Left hindlimb (tissue), 1 donor: ENCODE data around the gene FAM171A1.
"Not testable (repeated sequence)": the region's sequence is repeated elsewhere in the genome, so short reads cannot be mapped to it uniquely, and the experiment has no call there.

Source experiments
- DNase-seq: peaks from one replicate; pipeline ENCODE4 v3.0.0-alpha.2; 2018

Gene FAM171A1

DNA sequence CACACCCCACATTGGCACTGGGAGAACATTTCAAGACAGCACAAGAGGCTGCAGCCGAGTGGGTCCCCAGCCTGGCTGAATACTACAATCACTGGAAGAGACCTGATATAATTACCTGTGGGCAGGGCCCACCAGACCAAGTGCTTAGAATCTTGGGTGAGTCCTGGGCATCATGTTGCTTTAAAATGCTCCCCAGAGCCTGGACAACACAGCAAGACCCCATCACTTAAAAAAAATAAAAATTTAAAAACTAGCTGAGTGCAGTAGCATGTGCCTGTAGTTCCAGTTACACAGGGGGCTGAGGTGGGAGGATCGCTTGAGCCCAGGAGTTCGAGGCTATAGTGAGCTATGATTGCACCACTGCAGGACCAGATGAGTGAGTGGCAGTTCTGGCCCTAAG lies 28.1 kb downstream of the FAM171A1 start:
- no peak for DNase-seq

DNA sequence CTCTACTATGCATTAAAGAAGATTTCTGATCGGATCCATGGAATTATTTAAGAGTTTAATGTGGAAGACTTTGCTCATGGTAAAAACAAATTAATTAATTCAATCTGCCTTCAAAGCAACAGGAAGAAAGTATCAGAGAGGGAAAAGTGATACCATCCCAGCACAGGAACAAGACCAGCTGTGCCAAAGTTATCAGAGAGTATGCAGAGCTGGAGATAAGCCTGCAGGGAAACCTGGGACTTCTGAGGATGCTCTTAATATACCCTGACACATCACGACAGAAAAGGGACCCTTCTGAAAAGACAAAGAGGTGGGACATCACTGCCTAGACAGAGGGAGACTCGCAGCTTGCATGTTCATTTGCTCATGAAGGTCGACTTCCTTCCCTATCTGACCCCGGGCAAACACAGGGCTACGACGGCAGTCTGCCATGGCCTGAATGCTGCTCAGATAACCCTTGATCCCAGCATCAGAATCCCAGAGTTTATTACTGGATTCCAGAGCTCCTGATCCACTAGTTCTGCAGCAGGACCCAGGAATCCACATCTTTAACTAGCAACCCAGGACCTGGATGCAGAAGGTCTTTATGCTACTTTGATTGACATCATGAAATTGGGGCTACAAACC lies 29.5 kb downstream of the FAM171A1 start:
- DNase-seq = no peak

DNA sequence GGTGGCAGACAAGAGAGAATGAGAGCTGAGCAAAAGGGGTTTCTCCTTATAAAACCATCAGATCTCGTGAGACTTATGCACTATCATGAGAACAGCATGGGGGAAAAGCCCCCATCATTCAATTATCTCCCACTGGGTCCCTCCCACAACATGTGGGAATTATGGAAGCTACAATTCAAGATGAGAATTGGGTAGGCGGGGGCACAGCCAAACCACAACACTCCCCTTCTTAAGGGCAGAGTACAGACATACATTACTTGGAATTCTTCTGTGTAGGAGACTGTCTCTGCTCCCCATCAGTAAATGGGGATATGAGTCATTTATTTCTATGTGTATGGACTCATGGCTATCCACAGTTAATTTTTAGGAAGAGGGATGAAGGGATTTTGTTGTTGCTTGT lies 31.2 kb downstream of the FAM171A1 start:
- DNase-seq = no peak

DNA sequence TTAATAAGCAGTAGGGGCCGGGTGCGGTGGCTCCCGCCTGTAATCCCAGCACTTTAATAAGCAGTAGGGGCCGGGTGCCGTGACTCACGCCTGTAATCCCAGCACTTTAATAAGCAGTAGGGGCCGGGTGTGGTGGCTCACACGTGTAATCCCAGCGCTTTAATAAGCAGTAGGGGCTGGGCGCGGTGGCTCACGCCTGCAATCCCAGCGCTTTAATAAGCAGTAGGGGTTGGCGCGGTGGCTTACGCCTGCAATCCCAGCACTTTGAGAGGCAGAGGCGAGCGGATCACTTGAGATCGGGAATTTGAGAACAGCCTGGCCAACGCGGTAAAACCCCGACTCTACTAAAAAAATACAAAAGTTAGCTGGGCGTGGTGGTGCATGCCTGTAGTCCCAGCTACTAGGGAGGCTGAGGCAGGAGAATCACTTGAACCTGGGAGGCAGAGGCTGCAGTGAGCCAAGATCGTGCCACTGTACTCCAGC lies 33.6 kb downstream of the FAM171A1 start:
- not testable (repeated sequence) for DNase-seq

DNA sequence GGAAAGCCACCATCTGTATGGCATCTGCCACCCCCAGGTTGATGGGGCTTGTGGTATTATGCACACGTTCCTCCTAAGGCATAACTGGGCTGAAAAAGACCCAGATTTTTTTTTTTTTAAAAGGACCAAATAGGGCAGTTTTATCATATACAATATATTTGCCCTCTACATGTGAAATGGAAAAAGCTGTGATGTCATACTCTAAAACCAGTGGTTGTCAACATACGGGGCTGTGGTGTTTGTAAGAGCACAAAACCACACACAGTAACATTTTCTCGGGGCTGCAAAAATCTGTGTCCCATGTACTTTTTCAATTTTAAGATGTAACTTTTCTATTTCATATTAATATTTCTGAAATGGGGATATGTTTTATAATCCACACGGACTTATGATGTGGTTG lies 34.9 kb downstream of the FAM171A1 start:
- no peak for DNase-seq

DNA sequence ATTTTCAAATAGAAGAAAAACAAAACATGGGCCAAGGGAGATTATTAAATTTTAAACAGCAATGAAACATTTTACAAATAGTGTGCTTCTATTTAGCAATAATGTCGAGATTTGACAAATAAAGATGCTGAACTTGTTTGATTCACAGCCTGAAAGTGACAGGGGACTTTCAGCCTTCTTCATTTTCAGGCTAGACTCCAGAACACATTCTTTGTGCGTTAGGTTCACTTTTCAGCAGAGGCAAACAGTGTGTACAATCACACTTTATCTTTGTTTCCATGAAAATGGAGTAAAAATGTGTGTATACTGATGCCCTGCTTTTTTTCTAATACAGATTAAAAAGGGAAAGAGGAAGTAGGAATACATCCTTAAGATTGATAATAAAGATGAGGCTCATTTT lies 35.6 kb downstream of the FAM171A1 start:
- DNase-seq = no peak

DNA sequence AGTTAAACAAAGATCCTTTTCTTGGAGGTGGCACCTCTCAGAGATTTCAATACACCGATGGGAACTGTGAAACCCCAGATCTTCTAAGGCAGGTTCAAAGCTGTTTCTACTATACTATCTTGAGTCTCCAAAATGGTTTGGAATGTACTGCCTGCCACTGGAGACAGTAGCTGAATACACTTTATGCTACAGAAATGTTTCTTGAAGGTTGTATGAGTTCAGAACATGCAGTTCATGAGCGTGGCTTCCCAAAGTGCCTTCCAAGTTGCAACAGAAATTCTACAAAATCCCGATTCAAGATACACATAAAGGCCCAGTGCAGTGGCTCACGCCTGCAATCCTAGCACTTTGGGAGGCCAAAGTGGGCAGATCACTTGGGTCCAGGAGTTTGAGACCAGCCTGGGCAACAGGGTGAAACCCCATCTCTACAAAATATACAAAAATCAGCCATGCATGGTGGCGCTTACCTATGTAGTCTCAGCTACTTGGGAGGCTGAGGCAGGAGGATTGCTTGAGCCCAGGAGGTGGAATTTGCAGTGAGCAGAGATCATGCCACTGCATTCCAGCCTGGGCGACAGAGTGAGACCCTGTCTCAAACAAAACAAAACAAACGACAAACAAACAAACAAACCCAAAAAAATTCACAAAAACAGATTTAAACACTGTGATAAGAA lies 36.3 kb downstream of the FAM171A1 start:
- no peak for DNase-seq

DNA sequence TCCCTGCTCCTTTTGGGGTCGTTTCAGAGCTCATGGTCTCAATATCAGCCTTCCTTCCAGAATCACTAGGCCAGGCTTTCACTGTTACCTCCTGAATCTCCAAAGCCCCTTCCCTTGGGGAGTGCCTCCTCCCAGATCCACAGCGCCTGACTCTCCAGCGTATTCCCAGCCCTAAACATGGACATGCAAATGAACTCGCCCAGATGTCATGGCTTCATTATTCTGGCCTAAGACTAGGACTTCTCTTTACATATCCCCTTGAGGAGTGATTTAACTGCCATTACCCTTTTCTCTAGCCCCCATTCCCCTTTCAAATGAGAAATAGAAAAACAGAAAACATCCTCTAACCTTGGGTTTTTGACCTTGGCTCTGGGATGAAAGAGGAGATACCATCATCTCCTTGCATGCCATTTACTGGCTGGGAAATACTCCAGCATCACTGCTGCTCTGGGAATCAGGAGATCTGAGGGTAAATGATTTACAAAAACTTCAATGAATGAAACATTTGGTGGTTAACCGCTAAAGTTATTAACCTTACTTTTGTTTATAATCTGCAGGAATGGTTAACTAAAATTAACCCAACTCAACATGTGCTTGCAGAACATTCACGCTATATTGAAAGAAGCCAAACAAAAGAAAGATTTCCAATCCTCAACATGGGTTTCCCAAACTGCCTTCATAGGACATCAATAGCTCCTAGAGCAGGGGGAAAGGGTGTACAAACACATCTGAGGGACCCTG lies 37.0 kb downstream of the FAM171A1 start:
- no peak for DNase-seq

DNA sequence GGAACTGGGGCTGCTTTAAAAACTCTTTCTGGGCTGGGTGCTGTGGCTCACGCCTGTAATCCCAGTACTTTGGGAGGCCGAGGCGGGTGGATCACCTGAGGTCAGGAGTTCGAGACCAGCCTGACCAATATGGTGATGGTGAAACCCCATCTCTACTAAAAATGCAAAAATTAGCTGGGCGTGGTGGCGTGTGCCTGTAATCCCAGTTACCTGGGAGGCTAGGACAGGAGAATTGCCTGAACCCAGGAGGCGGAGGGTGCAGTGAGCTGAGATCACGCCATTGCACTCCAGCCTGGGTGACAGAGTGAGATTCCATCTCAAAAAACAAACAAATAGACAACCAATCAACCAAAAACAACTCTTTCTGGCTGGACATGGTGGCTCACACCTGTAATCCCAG lies 37.9 kb downstream of the FAM171A1 start:
- DNase-seq = not testable (repeated sequence)

DNA sequence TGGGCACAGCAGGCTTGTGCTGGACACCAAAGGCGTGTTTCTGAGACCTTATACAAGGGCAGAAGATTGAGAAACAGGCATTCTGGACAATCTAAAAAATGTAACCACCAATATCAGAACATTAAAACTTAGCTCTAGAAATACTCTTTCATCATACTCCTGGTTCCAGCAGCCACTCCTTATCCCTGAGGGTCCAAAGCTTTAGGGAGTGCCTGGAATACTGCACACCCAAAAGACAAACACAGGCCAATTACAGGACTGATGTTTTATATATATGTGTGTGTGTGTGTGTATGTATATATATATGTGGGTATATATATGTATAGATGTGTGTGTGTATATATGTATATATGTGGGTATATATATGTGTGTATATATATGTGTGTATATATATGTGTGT lies 39.6 kb downstream of the FAM171A1 start:
- no peak for DNase-seq

DNA sequence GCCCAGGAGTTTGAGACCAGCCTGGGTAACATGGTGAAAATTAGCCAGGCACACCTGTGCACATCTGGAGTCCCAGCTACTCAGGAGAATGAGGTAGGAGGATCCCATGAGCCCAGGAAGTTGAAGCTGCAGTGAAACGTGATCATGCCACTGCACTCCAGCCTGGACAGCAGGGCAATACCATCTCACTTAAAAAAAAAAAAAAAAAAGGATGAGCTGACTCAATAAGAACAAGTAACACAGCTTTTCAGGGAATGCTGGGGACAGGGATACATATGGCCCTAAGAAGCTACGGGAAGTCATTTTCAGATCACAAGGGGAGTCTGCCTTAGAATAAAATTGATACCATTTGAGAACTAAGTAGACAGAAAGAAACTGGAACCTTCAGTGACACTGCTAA lies 41.7 kb downstream of the FAM171A1 start:
- DNase-seq = no peak

DNA sequence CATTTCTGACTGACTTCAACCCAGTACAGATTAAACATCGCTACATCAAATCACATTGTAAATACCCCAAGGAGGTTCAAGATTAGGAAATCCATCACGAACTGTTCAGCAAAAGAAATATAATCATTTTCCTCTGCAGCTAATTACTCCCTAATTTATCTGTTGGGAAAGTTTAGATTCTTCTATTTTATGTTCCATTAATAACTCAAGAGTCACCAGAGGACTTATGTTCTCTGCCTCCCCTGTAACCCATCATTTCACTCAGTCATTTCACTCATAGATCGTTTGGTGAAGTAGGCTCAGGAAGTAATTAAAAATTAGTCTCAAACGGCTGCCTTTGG lies 45.2 kb downstream of the FAM171A1 start:
- no peak for DNase-seq

DNA sequence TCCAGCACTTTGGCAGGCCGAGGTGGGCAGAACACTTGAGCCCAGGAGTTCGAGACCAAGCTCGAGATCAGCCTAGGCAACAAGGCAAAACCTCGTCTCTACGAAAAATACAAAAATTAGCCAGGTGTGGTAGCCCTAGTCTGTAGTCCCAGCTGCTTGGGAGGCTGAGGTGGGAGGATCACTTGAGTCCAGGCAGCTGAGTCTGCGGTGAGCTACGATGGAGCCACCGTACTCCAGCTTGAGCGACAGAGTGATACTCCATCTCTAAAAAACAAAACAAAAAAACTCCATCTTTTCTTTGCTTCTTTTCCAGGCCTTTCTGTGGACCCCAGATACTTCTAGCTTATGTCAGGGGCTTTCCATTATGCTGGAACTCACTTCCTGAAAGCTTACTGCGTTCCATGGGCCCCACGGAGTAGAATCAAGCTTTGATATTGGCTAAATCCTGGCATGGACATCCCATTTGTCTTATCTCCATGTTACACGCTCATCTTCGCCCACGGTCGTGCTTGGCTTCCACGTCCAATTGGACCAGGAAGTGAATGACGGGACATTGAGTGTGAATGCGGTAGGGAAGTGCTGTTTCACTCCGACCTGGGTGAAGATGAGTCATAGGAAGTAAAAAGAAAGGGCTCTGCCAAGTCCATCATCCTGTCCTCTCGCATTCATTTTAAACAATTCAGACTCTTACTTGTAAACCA lies 45.7 kb downstream of the FAM171A1 start:
- DNase-seq = no peak

DNA sequence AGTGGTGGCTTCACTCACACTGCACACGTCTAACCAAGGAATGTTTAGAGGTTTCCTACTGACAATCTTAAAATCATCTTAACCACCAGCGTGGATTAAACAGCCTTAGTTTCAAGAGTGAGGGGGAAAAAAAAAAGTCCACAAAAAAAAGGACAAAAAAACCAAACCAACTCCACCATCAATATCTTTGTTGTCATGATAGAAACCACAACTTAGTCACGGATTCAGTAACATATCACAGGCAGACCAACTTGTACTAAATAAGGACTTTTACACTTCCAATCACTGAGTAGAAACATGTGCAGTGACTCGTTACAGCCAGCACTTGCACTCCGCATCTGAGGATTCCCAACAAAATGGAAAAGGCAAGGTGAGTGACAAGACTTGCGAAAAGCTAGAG lies 46.5 kb downstream of the FAM171A1 start:
- DNase-seq = no peak

DNA sequence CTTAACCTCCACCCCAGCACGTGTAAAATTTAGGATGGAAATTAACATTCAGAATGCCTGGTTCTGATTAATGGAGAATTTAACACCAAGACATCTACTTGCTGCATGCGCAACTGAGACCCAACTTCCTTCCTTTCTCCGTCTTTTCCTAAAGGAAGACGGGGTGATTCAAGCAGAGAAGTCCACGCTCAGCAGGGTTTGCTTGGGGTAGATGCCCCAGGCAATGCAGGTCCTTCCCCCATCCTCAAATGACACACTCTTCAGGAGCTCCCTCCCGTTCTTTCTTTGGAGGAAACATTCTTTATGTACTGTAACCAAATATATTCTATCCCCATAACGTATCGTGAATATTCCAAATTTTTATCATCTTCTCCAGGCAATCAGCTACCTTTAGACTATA lies 47.0 kb downstream of the FAM171A1 start:
- DNase-seq = no peak

DNA sequence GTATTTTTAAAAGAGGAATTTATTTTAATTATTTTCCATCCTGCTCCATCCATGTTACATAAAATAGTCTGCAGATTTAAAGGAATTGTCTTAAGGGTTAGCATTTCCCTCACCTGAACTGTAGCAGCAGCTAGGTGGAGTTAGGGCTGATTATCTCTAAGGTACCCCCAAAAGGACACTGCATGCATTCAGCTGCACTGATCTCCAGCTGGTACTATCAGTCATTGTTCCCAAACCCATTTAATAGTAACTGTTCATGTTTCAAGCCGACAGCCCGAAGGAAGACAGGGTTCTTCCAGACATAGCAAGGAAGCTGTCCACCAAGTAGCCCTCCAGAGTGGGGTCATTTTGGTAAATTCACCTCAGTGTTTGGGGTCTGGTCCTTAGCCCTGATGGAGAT lies 48.7 kb downstream of the FAM171A1 start:
- no peak for DNase-seq

DNA sequence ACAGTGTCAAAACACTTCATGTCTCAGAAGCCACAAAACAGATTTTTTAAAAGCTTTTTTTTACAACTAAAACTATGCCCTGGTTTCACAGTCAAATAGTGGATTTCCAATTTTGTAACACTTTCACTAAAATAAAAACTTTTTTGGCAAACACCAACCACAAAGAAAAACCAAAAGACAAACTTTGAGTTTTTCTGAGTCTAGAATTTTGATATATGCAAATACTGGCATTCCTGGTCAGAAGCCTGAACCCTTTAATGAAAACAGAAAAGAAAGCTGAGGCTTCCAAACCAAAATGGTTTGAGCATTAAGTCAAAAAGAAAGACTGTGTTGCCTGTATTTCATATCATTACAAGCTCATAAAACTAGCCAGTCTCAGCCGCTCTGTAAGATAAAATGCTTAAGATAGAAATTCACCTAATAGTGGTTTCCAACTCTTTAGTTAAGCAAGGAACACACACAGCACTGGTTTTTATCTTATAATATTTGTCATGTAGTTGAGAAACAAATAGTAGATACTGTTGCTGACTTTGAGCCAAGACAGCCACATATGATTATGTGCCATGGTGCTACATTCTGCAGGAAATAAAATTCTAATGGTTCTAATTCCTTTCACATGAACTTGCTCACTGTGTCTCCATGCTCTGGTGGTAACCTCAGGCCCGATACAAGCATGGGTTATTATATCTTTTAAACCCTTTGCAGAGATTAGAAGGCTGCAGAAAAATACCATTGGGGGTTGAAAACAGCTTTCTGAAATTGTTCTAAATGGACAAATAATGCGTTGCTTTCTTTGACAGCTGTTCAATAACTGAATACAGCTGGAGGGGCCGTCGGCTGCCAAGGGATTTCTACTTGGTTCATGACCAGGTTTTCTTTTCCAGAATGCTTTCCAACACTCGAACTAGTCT lies 49.4 kb downstream of the FAM171A1 start:
- peak; percentile 87 for DNase-seq

DNA sequence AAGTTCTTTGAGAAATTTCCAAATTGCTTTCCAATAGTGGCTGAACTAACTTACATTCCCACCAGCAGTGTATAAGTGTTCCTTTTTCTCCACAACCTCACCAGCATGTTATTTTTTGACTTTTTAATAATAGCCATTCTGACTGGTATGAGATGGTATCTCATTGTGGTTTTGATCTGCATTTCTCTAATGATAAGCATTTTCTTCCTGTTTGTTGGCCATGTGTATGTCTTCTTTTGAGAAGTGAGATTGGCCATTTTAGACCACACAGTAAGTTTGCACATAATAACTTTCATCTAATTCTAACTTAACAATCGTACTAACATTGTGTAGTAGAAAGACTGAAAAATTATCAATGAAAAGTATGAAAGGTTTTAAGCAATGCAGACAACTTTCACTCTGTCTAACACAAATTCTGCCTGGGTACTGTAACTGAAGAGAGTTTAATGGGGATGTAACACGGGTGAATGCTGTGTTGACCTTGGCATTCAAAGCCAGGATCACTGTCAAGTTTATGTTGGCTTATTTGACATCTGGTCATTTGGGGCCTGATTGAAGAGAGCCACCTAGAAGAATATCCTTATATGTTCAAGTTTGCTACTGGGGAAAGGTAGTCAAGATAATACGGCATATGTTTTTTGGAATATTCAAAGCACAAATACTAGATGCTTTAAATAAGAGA lies 50.4 kb downstream of the FAM171A1 start:
- no peak for DNase-seq

DNA sequence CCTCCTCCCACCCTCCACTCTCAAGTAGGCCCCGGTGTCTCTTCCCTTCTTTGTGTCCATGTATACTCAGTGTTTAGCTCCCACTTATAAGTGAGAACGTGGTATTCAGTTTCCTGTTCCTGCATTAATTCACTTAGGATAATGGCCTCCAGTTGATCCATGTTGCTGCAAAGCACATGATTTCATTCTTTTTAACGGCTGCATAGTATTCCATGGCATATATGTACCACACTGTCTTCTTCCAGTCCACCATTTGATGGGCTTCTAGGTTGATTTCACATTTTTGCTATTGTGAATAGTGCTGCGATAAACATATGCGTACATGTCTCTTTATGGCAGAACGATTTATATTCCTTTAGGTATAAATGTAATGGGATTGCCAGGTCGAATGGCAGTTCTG lies 51.0 kb downstream of the FAM171A1 start:
- DNase-seq = no peak

DNA sequence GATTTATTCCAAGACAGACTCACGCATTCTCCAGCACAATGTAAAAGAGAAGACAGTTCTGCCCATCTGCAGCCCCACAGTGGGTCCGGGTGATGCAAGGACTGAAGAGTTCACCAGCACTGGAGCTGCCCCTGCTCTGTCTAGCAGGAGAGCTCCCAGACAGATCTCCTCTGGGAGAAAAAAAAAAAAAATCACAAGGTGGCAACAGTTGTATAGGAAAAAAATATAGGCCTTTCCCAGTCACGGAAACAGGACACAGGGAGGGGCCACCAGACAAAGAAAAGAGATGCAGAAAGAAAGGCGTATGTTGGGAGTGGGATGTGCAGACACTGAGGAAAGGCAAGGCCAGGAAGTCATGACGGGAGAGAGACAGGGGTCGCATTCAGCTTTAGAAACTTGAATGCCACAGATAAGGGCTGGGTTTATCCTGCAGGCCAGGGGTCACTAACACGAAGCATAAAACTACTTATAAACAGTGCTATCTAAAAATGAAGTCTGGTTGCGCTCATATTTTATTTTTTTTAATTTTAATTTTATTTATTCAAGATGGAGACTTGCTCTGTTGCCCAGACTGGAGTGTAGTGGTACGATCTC lies 54.1 kb downstream of the FAM171A1 start:
- DNase-seq = no peak

DNA sequence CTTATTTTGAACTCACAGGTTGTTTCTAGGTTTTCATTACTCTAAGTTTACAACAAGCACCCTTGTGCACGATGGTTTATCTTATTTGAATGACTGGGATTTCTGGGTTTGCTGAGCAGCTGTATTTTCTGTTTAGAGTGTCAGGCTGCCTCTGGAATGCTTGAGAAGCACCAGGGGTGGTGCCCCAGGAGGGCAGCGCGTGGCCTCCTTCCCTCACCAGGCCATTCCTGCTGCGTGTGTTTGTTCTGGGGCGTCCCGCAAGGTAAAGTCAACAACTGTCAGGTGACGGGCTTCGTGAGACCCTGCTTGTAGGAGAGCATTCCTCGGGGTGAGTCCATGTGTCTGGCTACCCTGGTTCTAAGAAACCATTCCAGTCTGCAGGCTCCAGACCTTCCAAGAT lies 54.9 kb downstream of the FAM171A1 start:
- DNase-seq = no peak

DNA sequence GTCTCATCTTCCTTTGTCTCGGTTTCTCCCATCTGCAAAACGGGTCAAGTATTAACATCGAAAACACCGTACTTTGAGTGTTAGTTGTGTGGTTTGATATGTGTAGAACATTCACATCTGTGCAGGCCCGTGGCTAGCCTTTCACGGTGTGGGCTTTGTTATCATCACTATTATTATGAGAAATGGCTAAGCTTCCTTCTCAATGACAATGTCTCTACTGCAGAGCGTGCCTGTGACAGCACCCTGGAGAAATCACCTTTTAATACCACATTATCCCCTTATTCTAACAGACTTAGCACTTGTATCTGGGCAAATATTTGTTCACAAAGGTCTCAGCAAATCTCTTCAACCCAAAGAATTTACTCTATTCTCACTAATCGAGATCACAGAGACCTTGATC lies 55.8 kb downstream of the FAM171A1 start:
- DNase-seq = no peak
